ACHN (cell line): ENCODE measurements around the gene CORO1C.
"Not testable (repeated sequence)": the region's sequence is repeated elsewhere in the genome, so short reads cannot be mapped to it uniquely, and the experiment has no call there.

Experiments
- DNase-seq: peaks from one replicate; pipeline ENCODE4 v3.0.0-alpha.2; 2015
- in situ Hi-C: cut with HindIII; loops from 2 replicates; pipeline ENCODE4 v1.10.0; 2017; ENCODE audit warnings: low sequenced_read_pairs, low pct_ligation_motif_present, low pct_unique_long_range_greater_than_20kb

The CORO1C gene

GRCh38 chr12:108731105-108731865 is at the start of gene CORO1C:
CORO1C (minus strand) TSS chr12:108731518; CDS start chr12:108701318, 30,200 bp downstream.
- in situ Hi-C loops = no loop called here
- DNase-seq = peak; percentile 99

- no peak for DNase-seq
- in situ Hi-C loops = no loop called here
Observed at GRCh38 chr12:108779998-108780688, 48.8 kb upstream of the CORO1C start.

- in situ Hi-C loops = no loop called here
- DNase-seq = no peak
Observed at GRCh38 chr12:108778053-108778452, 46.7 kb upstream of the CORO1C start.

GRCh38 chr12:108777156-108777555 is 45.8 kb upstream of the CORO1C start:
- peak; percentile 15 for DNase-seq
- in situ Hi-C loops = no loop called here

- DNase-seq = peak; percentile 33
- in situ Hi-C loops = no loop called here
Observed at GRCh38 chr12:108773798-108774788, 42.8 kb upstream of the CORO1C start.

- in situ Hi-C loops = no loop called here
Observed at GRCh38 chr12:108772891-108773797, 41.8 kb upstream of the CORO1C start.

GRCh38 chr12:108772247-108772646 is 40.9 kb upstream of the CORO1C start:
- DNase-seq = no peak
- in situ Hi-C loops = no loop called here

More at GRCh38 chr12:108772891-108773797, 41.8 kb upstream of the CORO1C start:
- DNase-seq = no peak

- in situ Hi-C loops = not testable (repeated sequence)
Observed at GRCh38 chr12:108771835-108772234, 40.5 kb upstream of the CORO1C start.

GRCh38 chr12:108770963-108771362 is 39.6 kb upstream of the CORO1C start:
- DNase-seq = no peak
- in situ Hi-C loops = no loop called here

More at GRCh38 chr12:108771835-108772234, 40.5 kb upstream of the CORO1C start:
- DNase-seq = not testable (repeated sequence)

- DNase-seq = no peak
- in situ Hi-C loops = no loop called here
Observed at GRCh38 chr12:108770269-108770829, 39.0 kb upstream of the CORO1C start.

- DNase-seq = peak; percentile 61
- in situ Hi-C loops = no loop called here
Observed at GRCh38 chr12:108768591-108769500, 37.5 kb upstream of the CORO1C start.

- in situ Hi-C loops = no loop called here
- DNase-seq = no peak
Observed at GRCh38 chr12:108766294-108766693, 35.0 kb upstream of the CORO1C start.

- in situ Hi-C loops = no loop called here
- DNase-seq = no peak
Observed at GRCh38 chr12:108765289-108765764, 34.0 kb upstream of the CORO1C start.

- in situ Hi-C loops = no loop called here
- DNase-seq = no peak
Observed at GRCh38 chr12:108764540-108765288, 33.4 kb upstream of the CORO1C start.

GRCh38 chr12:108761226-108761625 is 29.9 kb upstream of the CORO1C start:
- DNase-seq = no peak

GRCh38 chr12:108759924-108760323 is 28.6 kb upstream of the CORO1C start:
- in situ Hi-C loops = no loop called here
- no peak for DNase-seq

More at GRCh38 chr12:108761226-108761625, 29.9 kb upstream of the CORO1C start:
- in situ Hi-C loops = no loop called here
